ENCODE measurements around the gene GLT8D2. TPM values are rescaled to one million over a fixed set of nuclear protein-coding genes. Genes with fewer than 3 reads are reported as not detected.

Gene GLT8D2
- total and polyA plus RNA-seq, 2 experiments from 2014 or later, result 4.2 to 8.5 TPM

GRCh38 chr12:103955811-103956508 lies 94.0 kb downstream of the GLT8D2 start (continued):
- no peak for TF ChIP-seq REST (IDR thresholded peaks at IDR 0.05; ENCODE audit: unreplicated experiment)
- no peak for TF ChIP-seq NANOG (IDR thresholded peaks at IDR 0.05; ENCODE audit: borderline replicate concordance)
- no peak for TF ChIP-seq ZNF331 (CRISPR knock-in tag; IDR thresholded peaks at IDR 0.05; ENCODE audit: low read depth)
- no peak for TF ChIP-seq EZH2phosphoT487 (IDR thresholded peaks at IDR 0.05; ENCODE audit: unreplicated experiment)
- no peak for TF ChIP-seq POLR2AphosphoS5 (IDR thresholded peaks at IDR 0.05; ENCODE audit: low read depth)
- no peak for TF ChIP-seq EZH2 (IDR thresholded peaks at IDR 0.05; ENCODE audit: low read depth, unreplicated experiment)
- no peak for TF ChIP-seq ZNF114 (CRISPR knock-in tag; IDR thresholded peaks at IDR 0.05)
- no peak for TF ChIP-seq CTCF (conservative IDR thresholded peaks at IDR 0.05; ENCODE audit: low read depth in 2 of 2)
- TF ChIP-seq CREB1 (CRISPR knock-in tag; IDR thresholded peaks at IDR 0.05; ENCODE audit: low read depth), result no peak

- TF ChIP-seq EZH2 (IDR thresholded peaks at IDR 0.05; ENCODE audit: low read depth, unreplicated experiment) (no peak), CREB1 (CRISPR knock-in tag; IDR thresholded peaks at IDR 0.05; ENCODE audit: low read depth) (no peak), JUNB (IDR thresholded peaks at IDR 0.05; ENCODE audit: unreplicated experiment) (no peak), ZNF462 (CRISPR knock-in tag; IDR thresholded peaks at IDR 0.05) (no peak), ZNF114 (CRISPR knock-in tag; IDR thresholded peaks at IDR 0.05) (no peak)
- H4K20me1 ChIP-seq (replicated peaks; ENCODE audit: insufficient read depth), result peaks cover 23% of the 10 kb centered on the region
- no peaks in the 10 kb centered on the region for H3K27me3 ChIP-seq (ENCODE audit: insufficient read depth)
- no peaks in the 10 kb centered on the region for H3K9me2 ChIP-seq (ENCODE audit: insufficient read depth)
- peaks cover 9% of the 10 kb centered on the region for H3K4me1 ChIP-seq (ENCODE audit: insufficient read depth)
- no peak overlapping the region for H3K4me2 ChIP-seq
- Mint-ChIP-seq H3K9me3 (no peaks in the 10 kb centered on the region), H3K4me3 (no peak overlapping the region), H3K27ac (no peak overlapping the region), H3K36me3 (ENCODE audit: low read depth) (peaks cover 61% of the 10 kb centered on the region), H3K4me1 (peaks cover 12% of the 10 kb centered on the region), H3K27me3 (ENCODE audit: insufficient read depth, low read depth, poor library complexity) (peaks cover 11% of the 10 kb centered on the region)
- DNase-seq (ENCODE audit: low spot score) (no peak), ATAC-seq (no peak)
- no peak overlapping the region for H3K27ac ChIP-seq (ENCODE audit: low read depth)
- no peak overlapping the region for H3K4me3 ChIP-seq
- H3K79me2 ChIP-seq (replicated peaks; ENCODE audit: insufficient read depth), result peaks cover 47% of the 10 kb centered on the region
- H2AFZ ChIP-seq, result no peak overlapping the region
- H3K36me3 ChIP-seq (ENCODE audit: insufficient read depth), result peaks cover 52% of the 10 kb centered on the region
- peaks cover 26% of the 10 kb centered on the region; the same call in 1 of the 2 replicates for H3F3A ChIP-seq (replicated peaks; ENCODE audit: low read depth)
Measured at GRCh38 chr12:103952497-103952896, 97.5 kb downstream of the GLT8D2 start.
